UCSD-AML1 (cell line): ENCODE measurements around the gene DOCK4.
"Not testable (repeated sequence)": the region's sequence is repeated elsewhere in the genome, so short reads cannot be mapped to it uniquely, and the experiment has no call there.

Source experiments
- DNase-seq: peaks from one replicate; lab custom pipeline; 2025; ENCODE audit not compliant: unreplicated experiment; lab: John Stamatoyannopoulos, UW

Gene DOCK4

DNA sequence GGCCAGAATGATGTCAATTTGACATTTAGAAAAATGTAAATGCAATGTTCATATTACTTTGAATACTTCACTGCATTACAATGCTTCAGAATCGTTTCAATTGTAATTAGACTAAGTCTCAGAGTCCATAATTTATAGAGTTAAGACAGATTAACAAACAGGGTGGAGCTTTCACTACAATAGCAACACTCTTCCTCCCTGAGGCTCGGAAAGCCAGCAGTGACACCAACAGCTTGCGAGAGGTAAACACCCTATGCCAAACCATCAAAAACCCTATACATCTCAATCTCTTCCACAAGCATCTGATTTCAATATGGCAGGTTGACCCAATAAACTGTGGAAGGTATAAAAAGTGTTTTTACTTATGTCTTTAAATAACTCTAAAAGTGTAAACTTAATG lies 72.2 kb downstream of the DOCK4 start:
- no peak for DNase-seq

DNA sequence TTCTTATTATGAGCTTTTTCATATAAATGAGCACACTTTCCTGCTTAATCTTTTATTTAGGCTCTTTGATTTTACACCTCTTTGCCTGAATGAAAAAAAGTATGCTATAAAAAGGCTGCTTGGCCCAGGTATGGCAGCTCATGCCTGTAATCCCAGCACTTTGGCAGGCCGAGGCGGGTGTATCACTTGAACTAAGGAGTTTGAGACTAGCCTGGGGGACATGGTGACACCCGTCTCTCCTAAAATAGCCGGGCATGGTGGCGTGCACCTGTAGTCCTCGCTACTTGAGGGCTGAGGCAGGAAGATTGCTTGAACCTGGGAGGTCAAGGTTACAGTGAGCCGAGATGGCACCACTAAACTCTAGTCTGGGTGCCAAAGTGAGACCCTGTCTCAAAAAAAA lies 72.9 kb downstream of the DOCK4 start:
- DNase-seq: no peak

GRCh38 chr7:112132051-112132694 lies 74.0 kb downstream of the DOCK4 start:
- no peak for DNase-seq

- DNase-seq: no peak
Measured at GRCh38 chr7:112130729-112131410, 75.3 kb downstream of the DOCK4 start.

DNA sequence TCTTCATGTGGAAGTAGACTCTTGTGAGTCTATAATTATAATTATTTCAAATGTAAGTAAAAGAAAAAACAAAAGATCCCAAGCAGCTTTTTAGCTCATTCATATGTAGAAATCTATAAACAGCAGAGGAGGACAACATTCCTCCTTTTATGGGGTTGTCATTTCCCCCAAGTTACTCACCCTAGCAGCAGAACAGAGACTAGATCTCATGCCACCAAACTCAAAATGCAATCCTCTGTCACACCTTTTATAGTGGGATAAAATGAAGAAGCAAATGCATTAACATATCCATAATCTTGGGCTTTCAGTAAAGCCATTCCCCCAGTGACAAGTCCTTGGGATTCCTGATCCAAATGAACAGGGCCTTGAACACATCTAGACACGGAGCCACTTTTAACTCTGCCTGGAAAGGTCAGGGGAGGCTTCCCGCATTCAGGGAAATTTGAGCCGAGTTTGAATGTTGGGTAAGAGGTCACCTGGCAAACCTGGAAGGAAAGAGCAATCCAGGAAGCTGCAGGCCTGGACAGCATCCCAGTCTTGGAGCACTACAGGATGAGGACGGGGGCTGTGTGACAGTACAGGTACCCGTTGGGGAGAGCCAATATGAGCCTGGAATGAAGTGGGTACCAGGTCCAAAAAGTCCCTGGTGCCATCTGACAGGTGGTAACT lies 76.4 kb downstream of the DOCK4 start:
- no peak for DNase-seq

DNA sequence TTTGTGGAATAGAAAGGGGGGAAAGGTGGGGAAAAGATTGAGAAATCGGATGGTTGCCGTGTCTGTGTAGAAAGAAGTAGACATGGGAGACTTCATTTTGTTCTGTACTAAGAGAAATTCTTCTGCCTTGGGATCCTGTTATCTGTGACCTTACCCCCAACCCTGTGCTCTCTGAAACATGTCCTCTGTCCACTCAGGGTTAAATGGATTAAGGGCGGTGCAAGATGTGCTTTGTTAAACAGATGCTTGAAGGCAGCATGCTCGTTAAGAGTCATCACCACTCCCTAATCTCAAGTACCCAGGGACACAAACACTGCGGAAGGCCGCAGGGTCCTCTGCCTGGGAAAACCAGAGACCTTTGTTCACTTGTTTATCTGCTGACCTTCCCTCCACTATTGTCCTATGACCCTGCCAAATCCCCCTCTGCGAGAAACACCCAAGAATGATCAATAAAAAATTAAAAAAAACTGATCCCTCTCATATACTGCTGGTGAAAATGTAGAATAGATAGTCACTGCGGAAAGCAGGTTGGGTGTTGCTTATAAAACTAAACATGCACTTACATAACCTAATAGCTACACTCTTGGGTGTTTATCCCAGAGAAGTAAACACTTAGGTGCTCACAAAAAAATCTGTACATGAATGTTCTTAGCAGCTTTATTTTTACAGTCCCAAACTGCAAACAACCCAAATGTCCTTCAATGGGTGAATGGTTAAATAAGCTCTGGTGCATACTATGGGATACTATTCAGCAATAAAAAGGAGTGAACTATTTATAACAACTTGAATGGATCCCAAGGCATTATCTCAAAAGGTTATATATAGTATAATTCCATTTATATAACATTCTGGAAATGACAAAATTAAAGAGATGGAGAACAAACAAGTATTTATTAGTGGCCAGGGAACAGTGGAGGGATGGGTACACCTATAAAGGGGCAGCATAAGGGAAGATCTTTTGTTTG lies 77.5 kb downstream of the DOCK4 start:
- not testable (repeated sequence) for DNase-seq

DNA sequence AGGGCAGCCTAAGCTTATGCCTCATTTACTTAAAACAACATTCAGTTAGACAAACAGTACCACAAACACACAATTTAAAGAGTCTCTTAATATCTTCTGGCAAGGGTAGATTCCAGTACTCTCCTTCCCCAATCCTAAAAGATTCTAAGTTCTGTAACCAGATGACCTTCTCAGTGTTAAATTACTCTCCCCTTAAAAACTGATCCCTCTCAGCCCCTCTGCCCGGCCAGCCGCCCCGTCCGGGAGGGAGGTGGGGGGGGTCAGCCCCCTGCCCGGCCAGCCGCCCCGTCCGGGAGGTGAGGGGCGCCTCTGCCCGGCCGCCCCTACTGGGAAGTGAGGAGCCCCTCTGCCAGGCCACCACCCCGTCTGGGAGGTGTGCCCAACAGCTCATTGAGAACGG lies 78.2 kb downstream of the DOCK4 start:
- DNase-seq: not testable (repeated sequence)

GRCh38 chr7:112125250-112125649 lies 80.9 kb downstream of the DOCK4 start:
- no peak for DNase-seq

GRCh38 chr7:112124061-112124766 lies 82.0 kb downstream of the DOCK4 start:
- DNase-seq: no peak

- DNase-seq: no peak
Measured at GRCh38 chr7:112122798-112123197, 83.4 kb downstream of the DOCK4 start.

DNA sequence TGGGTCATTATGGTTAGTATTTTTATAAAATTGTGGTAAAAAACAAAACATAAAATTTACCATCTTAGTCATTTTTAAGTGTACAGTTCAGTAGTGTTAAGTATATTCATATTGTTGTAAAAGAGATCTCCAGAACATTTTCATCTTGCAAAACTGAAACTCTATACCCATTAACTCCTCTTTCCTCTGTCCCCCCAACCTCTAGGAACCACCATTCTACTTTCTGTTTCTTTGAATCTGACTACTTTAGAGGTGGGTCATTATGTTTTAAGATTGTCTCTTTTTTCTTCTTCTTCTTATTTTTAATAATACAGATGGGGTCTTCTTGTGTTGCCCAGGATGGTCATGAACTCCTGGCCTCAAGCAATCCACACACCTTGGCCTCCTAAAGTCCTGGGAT lies 84.1 kb downstream of the DOCK4 start:
- no peak for DNase-seq

- DNase-seq: no peak
Measured at GRCh38 chr7:112121318-112121717, 84.9 kb downstream of the DOCK4 start.

DNA sequence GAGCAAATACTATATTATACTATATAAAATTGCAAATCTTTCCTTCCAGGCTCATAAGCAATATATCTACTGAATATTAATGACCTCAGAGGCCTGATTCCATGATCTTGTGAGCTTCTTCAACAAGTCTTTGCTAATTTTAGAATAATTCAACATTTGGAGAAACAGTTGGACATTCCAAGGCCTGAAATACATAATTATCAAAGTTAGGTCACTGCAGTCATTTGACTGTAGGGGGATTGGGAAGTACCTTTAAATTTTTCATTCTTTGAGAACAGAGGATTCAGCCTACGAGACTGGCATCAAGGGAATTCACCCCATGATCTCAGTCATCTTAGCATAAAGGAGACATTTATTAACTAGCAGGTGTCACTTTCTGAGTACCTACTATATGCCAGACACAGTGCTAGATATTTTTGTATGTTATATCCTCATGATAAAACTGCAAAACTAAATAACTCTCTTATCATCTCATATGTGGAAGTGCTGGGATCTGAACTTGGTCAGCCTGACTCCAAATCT lies 85.4 kb downstream of the DOCK4 start:
- no peak for DNase-seq

- no peak for DNase-seq
Measured at GRCh38 chr7:112118581-112119566, 87.3 kb downstream of the DOCK4 start.

- DNase-seq: no peak
Measured at GRCh38 chr7:112116894-112117293, 89.3 kb downstream of the DOCK4 start.

DNA sequence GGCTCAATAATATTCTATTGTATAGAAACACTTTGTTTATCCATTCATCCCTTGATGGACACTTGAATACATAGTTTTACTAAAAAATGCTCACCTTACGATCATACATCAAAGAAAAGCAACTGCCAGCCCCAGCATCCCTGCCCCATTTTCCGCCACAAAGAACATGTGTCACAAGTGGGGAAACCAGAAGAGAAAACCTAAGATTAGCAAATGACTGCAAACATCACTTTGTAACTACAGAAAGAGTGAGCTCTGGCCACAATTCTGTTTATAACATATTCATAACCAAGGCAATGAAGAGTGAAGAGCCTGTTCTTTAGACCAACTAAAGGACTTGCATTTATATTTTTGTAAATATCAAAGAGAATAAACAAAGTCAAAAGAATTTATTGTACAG lies 89.8 kb downstream of the DOCK4 start:
- DNase-seq: no peak

GRCh38 chr7:112115880-112116279 lies 90.3 kb downstream of the DOCK4 start:
- no peak for DNase-seq

GRCh38 chr7:112113913-112114575 lies 92.2 kb downstream of the DOCK4 start:
- no peak for DNase-seq

- DNase-seq: no peak
Measured at GRCh38 chr7:112112822-112113255, 93.4 kb downstream of the DOCK4 start.
